Right ventricle myocardium superior (tissue), 1 donor: ENCODE measurements around the gene UCP2. TPM values are rescaled to one million over a fixed set of nuclear protein-coding genes. Genes with fewer than 3 reads are reported as not detected.

Source experiments
- ATAC-seq: fragments of 200-7000 bp; cut with Tn5 transposase; one replicate; pipeline ENCODE4 v1.9.1; 2020; ENCODE audit warnings: mild to moderate bottlenecking; ENCODE audit not compliant: poor library complexity
- DNase-seq: peaks from one replicate; pipeline ENCODE4 v3.0.0-alpha.2; 2020
- intact Hi-C: fragments of 100-400 bp; cut with DNase I; formaldehyde crosslinking; loops from one replicate; pipeline ENCODE4 v1.11.2; 2022
- total RNA-seq: library from RNA; stranded (reverse); fragmentation: NEBNext Ultra II Directional; extraction: Animal tissue kit (Norgen Biotek cat#: 25700); gene quantifications from one replicate; pipeline ENCODE4 v1.2.1, GENCODE V29; 2021
- donor health status: DM: no; HTN: yes; CAD: no; lungs with severe emphysema.

UCP2 gene
- total RNA-seq, 1 donor from 2014 or later = 25.8 TPM

GRCh38 chr11:74011360-74012073, 28.9 kb upstream of the UCP2 start:
- ATAC-seq (no peak), DNase-seq (no peak)
- intact Hi-C loops = no loop called here

- DNase-seq (no peak), ATAC-seq (peak; percentile 7)
- intact Hi-C loops = no loop called here
These were observed 28.0 kb upstream of the UCP2 start for GRCh38 chr11:74010306-74011300.

GRCh38 chr11:74009675-74010305, 27.1 kb upstream of the UCP2 start:
- intact Hi-C loops = no loop called here
- DNase-seq = no peak
- no peak for ATAC-seq

GRCh38 chr11:74009230-74009547, 26.5 kb upstream of the UCP2 start:
- ATAC-seq (no peak), DNase-seq (no peak)
- intact Hi-C loops = no loop called here

GRCh38 chr11:74008373-74009229, 26.0 kb upstream of the UCP2 start, which contains the start of gene UCP3:
UCP3 (minus strand) TSS chr11:74009085; CDS start chr11:74007042, 2,043 bp downstream.
- DNase-seq (no peak), ATAC-seq (peak; percentile 80)
- intact Hi-C loops = no loop called here

GRCh38 chr11:74007691-74008372, 25.2 kb upstream of the UCP2 start:
- DNase-seq = no peak
- peak; percentile 56 for ATAC-seq
- intact Hi-C loops = no loop called here

GRCh38 chr11:74006743-74007304, 24.2 kb upstream of the UCP2 start:
- intact Hi-C loops = no loop called here
- ATAC-seq (no peak), DNase-seq (no peak)

GRCh38 chr11:74005721-74006517, 23.3 kb upstream of the UCP2 start:
- no peak for DNase-seq
- no peak for ATAC-seq
- intact Hi-C loops = no loop called here

GRCh38 chr11:74004759-74005615, 22.3 kb upstream of the UCP2 start:
- ATAC-seq = no peak
- intact Hi-C loops = no loop called here
- no peak for DNase-seq

- no peak for DNase-seq
- no peak for ATAC-seq
- intact Hi-C loops = no loop called here
These were observed 21.5 kb upstream of the UCP2 start for GRCh38 chr11:74004046-74004695.

- no peak for DNase-seq
- ATAC-seq = no peak
- intact Hi-C loops = no loop called here
These were observed 20.2 kb upstream of the UCP2 start for GRCh38 chr11:74002832-74003231.

GRCh38 chr11:74001822-74002286, 19.2 kb upstream of the UCP2 start:
- ATAC-seq (no peak), DNase-seq (no peak)
- intact Hi-C loops = no loop called here

GRCh38 chr11:74000307-74001133, 17.9 kb upstream of the UCP2 start:
- intact Hi-C loops = no loop called here
- no peak for DNase-seq
- ATAC-seq = no peak

- DNase-seq (no peak), ATAC-seq (no peak)
- intact Hi-C loops = no loop called here
These were observed 17.1 kb upstream of the UCP2 start for GRCh38 chr11:73999581-74000306.
